Measurements from ENCODE around the gene GPR146. TPM values are rescaled to one million over a fixed set of nuclear protein-coding genes. Genes with fewer than 3 reads are reported as not detected.

Gene GPR146
- total and polyA plus RNA-seq, 9 donors, result 6.1 to 25.0 (median 8.4) TPM

GRCh38 chr7:1017586-1018333 is 26.6 kb upstream of the GPR146 start:
- Histone ChIP-seq H3K9me3 (no peaks in the 10 kb centered on the region), H3K27me3 (no peaks in the 10 kb centered on the region), H3K4me1 (ENCODE audit: insufficient read depth) (peaks cover 6% of the 10 kb centered on the region), H3K4me3 (no peak overlapping the region), H3K36me3 (no peaks in the 10 kb centered on the region), H3K27ac (no peak overlapping the region)
- peak in 1 of 5 donors; percentile 29 for DNase-seq
- 93% methylated on average over 34 of the region's 34 CpGs for WGBS, 3 donors
- intact Hi-C loops (cut with DNase I), result no loop called here
- TF ChIP-seq CTCF (IDR thresholded peaks at IDR 0.05) (no peak), POLR2A (IDR thresholded peaks at IDR 0.05) (no peak), EP300 (IDR thresholded peaks at IDR 0.05) (no peak)

DNA sequence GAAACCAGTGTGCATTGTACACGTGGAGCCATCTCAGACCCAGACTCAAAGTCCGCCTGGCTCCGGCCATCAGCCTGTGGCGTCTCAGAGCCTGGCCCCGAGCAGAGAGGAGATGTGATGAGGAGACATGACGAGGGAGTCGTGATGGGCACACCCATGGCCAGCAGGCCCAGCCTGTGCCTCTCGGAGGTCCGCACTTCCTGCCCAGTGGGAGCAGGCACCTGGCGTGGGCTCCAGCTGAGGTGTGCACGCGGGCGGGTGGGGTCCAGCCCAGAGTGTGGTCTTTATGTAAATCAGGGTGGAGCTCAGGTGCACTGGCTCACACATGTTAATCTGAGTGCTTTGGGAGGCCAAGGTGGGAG is 26.0 kb upstream of the GPR146 start:
- H3K36me3 ChIP-seq, result no peaks in the 10 kb centered on the region
- intact Hi-C loops (cut with DNase I), result no loop called here
- peaks cover 6% of the 10 kb centered on the region for H3K4me1 ChIP-seq (ENCODE audit: insufficient read depth)
- no peaks in the 10 kb centered on the region for H3K9me3 ChIP-seq
- H3K4me3 ChIP-seq, result no peak overlapping the region
- H3K27me3 ChIP-seq, result no peaks in the 10 kb centered on the region
- DNase-seq, result peak in 1 of 5 donors; percentile 32
- 88 to 95% (median 91%) methylated on average over 13 of the region's 13 CpGs for WGBS, 3 donors
- no peak for TF ChIP-seq EP300 (IDR thresholded peaks at IDR 0.05)
- TF ChIP-seq CTCF (IDR thresholded peaks at IDR 0.05), result no peak
- no peak for TF ChIP-seq POLR2A (IDR thresholded peaks at IDR 0.05)
- H3K27ac ChIP-seq, result no peak overlapping the region

- Histone ChIP-seq H3K4me3 (no peak overlapping the region), H3K27me3 (no peaks in the 10 kb centered on the region), H3K4me1 (ENCODE audit: insufficient read depth) (peaks cover 6% of the 10 kb centered on the region), H3K27ac (no peak overlapping the region), H3K36me3 (no peaks in the 10 kb centered on the region), H3K9me3 (no peaks in the 10 kb centered on the region)
- WGBS, 3 donors, result 79 to 80% (median 80%) methylated on average over 14 of the region's 14 CpGs
- TF ChIP-seq POLR2A (IDR thresholded peaks at IDR 0.05) (no peak), EP300 (IDR thresholded peaks at IDR 0.05) (no peak), CTCF (IDR thresholded peaks at IDR 0.05) (no peak)
- DNase-seq, result peak in 1 of 5 donors; percentile 32
- intact Hi-C loops (cut with DNase I), result no loop called here
These were observed 25.0 kb upstream of the GPR146 start for GRCh38 chr7:1019255-1019785.

DNA sequence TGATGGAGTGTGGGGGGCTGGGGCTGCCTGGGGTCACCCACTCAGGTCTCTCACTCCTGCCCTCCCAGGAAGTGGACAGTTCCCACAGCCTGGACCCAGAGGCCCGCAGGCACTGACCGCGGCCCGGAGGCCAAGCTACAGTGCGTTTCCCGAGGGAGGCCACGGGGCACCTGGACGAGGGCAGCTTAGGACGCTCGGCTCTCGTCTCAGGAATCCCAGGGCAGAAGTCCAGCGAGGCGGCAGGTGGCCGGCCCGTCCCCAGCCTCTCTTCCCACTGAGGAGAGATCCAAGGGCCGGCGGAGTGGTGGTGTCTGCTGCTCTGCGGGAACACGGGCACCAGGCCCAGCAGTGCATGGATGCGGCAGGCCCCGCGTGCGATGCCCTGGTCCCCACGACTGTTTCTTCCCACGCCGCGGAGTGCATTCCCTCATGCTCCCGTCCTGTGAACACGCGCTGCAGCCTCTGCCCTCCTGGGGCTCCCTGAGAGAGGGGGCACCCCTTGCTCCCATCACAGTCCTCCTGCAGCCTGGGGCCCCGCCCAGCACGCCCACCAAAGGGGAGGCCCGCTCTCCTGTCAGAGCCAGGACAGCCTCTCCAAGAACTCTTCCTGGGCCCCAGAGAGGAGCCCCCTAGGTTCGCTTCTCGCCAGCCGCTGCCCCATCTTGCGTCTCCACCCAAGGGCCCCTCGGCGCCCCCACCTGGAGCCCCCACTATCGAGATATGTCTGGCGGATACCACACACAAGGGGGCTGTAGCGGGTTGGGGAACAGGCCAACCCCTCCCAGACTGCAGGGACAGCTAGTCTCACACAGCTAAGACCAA is 24.3 kb upstream of the GPR146 start:
- intact Hi-C loops (cut with DNase I), result no loop called here
- WGBS, 3 donors, result 88 to 94% (median 92%) methylated on average over 41 to 42 of the region's 42 CpGs
- Histone ChIP-seq H3K4me1 (ENCODE audit: insufficient read depth) (peaks cover 6% of the 10 kb centered on the region), H3K27me3 (no peaks in the 10 kb centered on the region), H3K36me3 (no peaks in the 10 kb centered on the region), H3K4me3 (no peak overlapping the region), H3K27ac (no peak overlapping the region), H3K9me3 (no peaks in the 10 kb centered on the region)
- DNase-seq, result peak in 1 of 5 donors; percentile 41
- TF ChIP-seq POLR2A (IDR thresholded peaks at IDR 0.05) (no peak), EP300 (IDR thresholded peaks at IDR 0.05) (no peak), CTCF (IDR thresholded peaks at IDR 0.05) (no peak)
